Measurements from ENCODE around the gene SYT2.

- peak in 1 of 2 donors; percentile 61 for TF ChIP-seq POLR2A (IDR thresholded peaks at IDR 0.05)
- TF ChIP-seq, protein P1, sequence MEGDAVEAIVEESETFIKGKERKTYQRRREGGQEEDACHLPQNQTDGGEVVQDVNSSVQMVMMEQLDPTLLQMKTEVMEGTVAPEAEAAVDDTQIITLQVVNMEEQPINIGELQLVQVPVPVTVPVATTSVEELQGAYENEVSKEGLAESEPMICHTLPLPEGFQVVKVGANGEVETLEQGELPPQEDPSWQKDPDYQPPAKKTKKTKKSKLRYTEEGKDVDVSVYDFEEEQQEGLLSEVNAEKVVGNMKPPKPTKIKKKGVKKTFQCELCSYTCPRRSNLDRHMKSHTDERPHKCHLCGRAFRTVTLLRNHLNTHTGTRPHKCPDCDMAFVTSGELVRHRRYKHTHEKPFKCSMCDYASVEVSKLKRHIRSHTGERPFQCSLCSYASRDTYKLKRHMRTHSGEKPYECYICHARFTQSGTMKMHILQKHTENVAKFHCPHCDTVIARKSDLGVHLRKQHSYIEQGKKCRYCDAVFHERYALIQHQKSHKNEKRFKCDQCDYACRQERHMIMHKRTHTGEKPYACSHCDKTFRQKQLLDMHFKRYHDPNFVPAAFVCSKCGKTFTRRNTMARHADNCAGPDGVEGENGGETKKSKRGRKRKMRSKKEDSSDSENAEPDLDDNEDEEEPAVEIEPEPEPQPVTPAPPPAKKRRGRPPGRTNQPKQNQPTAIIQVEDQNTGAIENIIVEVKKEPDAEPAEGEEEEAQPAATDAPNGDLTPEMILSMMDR (IDR thresholded peaks at IDR 0.05), result no peak
Measured at GRCh38 chr1:202563818-202564217, 146.4 kb downstream of the SYT2 start.

Data from thyroid gland (tissue), 4 donors.